ENCODE measurements around the gene HTR4. TPM values are rescaled to one million over a fixed set of nuclear protein-coding genes. Genes with fewer than 3 reads are reported as not detected.

Gene HTR4
- 0.11 TPM in 1 of 2 replicates, not detected in the other for total RNA-seq

GRCh38 chr5:148653836-148654781, at the start of gene HTR4:
HTR4 (minus strand) TSS chr5:148654527; CDS start chr5:148637014, 17,513 bp downstream.

Other genes starting within 250 kb of the HTR4 start
- 3.7 and 6.4 TPM in 2 replicates for gene ADRB2, start 172.1 kb upstream of the HTR4 start, total RNA-seq

All from articular chondrocyte of knee joint (primary cell).